Muscle layer of duodenum (tissue), 2 donors: ENCODE measurements around the gene EBI3.
"Not testable (repeated sequence)": the region's sequence is repeated elsewhere in the genome, so short reads cannot be mapped to it uniquely, and the experiment has no call there.

Experiments
- H3K27ac ChIP-seq: one replicate; pipeline ENCODE4 v1.7.0; 2013; ENCODE audit warnings: mild to moderate bottlenecking, low read length
- H3K27me3 ChIP-seq: one replicate; pipeline ENCODE4 v1.7.0; 2013; ENCODE audit warnings: low read depth, mild to moderate bottlenecking, control low read depth, low read length
- H3K36me3 ChIP-seq, 2 donors: one replicate each; pipeline ENCODE4 v1.7.0; 2013; ENCODE audit warnings: low read length in 2 of 2, control low read depth in 1 of 2, mild to moderate bottlenecking in 1 of 2; ENCODE audit not compliant: insufficient read depth in 2 of 2, control insufficient read depth in 1 of 2
- H3K4me1 ChIP-seq, 2 donors: one replicate each; pipeline ENCODE4 v1.7.0; 2013; ENCODE audit warnings: low read length in 2 of 2, mild to moderate bottlenecking in 2 of 2, control low read depth in 1 of 2, moderate library complexity in 1 of 2; ENCODE audit not compliant: insufficient read depth in 2 of 2, control insufficient read depth in 1 of 2
- H3K4me3 ChIP-seq, 2 donors: one replicate each; pipeline ENCODE4 v1.7.0; 2013; ENCODE audit warnings: low read length in 2 of 2, low read depth in 1 of 2, mild to moderate bottlenecking in 1 of 2
- H3K9me3 ChIP-seq, 2 donors: one replicate each; pipeline ENCODE4 v1.7.0; 2013; ENCODE audit warnings: low read length in 2 of 2, control low read depth in 1 of 2, mild to moderate bottlenecking in 1 of 2; ENCODE audit not compliant: control insufficient read depth in 1 of 2
- donor health status: healthy.

The EBI3 gene

DNA sequence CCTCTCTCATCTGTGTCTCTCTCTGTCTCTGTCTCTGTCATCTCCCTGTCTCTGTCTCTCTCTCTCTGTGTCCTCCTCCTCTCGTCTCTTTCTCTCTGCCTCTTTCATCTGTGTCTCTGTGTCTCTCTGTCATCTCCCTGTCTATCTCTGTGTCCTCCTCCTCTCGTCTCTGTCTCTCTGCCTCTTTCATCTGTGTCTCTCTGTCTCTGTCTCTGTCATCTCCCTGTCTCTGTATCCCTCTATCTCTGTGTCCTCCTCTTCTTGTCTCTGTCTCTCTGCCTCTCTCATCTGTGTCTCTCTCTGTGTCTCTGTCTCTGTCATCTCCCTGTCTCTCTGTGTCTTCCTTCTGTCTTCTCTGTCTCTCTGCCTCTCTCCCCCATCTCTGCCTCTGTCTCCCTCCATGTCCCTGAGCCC lies 551 bp upstream of the EBI3 start:
- Histone ChIP-seq H3K4me1 (no peaks in the 10 kb centered on the region), H3K9me3 (no peaks in the 10 kb centered on the region), H3K4me3 (no peak overlapping the region)

DNA sequence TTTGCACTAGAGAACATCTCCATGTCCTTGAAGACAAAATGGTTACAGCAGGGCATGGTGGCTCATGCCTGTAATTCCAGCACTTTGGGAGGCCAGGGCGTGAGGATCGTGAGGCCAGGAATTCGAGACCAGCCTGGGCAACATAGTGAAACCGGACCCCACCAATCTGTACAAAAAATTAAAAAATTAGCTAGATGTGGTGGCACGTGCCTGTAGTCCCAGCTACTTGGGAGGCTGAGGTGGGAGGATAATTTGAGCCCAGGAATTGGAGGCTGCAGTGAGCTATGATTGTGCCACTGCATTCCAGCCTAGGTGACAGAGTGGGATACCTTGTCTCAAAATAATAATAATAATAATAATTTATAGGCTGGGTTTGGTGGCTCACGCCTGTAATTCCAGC lies 914 bp downstream of the EBI3 start:
- not testable (repeated sequence) for H3K36me3 ChIP-seq, H3K27ac ChIP-seq, H3K9me3 ChIP-seq, H3K4me1 ChIP-seq, H3K4me3 ChIP-seq
- peaks cover 17% of the 10 kb centered on the region for H3K27me3 ChIP-seq

More for the DNA sequence above, 551 bp upstream of the EBI3 start:
- peaks cover 17% of the 10 kb centered on the region for H3K27me3 ChIP-seq
- no peaks in the 10 kb centered on the region for H3K36me3 ChIP-seq
- H3K27ac ChIP-seq = no peak overlapping the region

DNA sequence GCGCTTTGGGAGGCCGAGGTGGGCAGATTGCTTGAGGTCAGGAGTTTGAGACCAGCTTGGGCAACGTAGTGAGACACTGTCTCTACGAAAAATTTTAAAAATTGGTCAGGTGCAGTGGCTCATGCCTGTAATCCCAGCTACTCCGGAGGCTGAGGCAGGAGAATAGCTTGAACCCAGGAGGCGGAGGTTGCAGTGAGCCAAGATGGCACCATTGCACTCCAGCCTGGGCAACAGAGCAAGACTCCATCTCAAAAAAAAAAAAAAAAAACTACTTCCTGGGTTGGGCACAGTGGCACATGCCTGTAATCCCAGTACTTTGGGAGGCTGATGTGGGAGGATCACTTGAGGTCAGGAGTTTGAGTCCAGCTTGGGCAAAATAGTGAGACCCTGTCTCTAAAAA lies 2.2 kb downstream of the EBI3 start:
- not testable (repeated sequence) for H3K4me3 ChIP-seq, H3K4me1 ChIP-seq, H3K36me3 ChIP-seq, H3K27ac ChIP-seq, H3K9me3 ChIP-seq
- H3K27me3 ChIP-seq = peaks cover 17% of the 10 kb centered on the region

DNA sequence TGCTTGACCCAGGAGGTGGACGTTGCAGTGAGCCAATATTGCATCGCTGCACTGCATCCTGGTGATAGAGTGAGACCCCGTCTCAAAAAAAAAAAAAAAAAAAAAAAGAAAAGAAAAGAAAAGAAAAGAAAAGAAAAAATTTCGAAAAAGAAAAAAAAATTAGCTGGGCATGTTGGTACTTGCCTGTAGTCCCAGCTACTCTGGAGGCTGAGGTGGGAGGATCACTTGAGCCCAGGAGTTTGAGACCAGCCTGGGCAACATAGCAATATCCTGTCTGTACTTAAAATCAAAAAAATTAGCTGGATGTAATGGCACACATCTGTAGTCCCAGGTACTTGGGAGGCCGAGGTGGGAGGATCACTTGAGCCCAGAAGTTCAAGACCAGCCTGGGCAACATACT lies 2.8 kb downstream of the EBI3 start:
- not testable (repeated sequence) for H3K4me3 ChIP-seq

DNA sequence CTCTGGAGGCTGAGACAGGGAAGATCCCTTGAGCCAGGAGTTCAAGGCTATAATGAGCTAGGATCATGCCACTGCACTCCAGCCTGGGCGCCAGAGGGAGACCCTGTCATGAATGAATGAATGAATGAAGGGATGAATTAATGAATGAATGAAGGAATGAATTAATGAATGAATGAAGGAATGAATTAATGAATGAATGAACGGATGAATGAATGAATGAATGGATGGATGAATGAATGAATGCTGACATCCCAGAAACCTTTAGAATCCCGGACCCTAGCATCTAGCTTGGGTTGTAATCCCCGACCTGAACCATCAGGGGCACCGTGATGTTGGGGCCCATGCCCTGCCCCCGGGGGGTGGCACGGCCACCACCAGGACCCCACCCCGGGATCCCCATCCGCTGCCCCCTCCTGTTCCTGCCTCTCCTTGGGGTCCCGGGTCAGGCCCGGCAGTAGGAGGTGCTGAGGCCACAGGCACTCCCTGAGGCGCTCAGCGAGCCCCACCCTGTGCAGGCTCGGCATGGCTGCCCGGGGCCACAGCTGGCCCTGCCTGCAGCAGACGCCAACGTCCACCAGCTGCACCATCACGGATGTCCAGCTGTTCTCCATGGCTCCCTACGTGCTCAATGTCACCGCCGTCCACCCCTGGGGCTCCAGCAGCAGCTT lies 3.4 kb downstream of the EBI3 start:
- Histone ChIP-seq H3K27ac (no peak overlapping the region), H3K36me3 (no peaks in the 10 kb centered on the region), H3K4me3 (no peak overlapping the region), H3K27me3 (peaks cover 16% of the 10 kb centered on the region), H3K9me3 (no peaks in the 10 kb centered on the region), H3K4me1 (no peaks in the 10 kb centered on the region)

More for the DNA sequence above, 2.8 kb downstream of the EBI3 start:
- not testable (repeated sequence) for H3K9me3 ChIP-seq, H3K27ac ChIP-seq, H3K36me3 ChIP-seq, H3K4me1 ChIP-seq
- peaks cover 17% of the 10 kb centered on the region for H3K27me3 ChIP-seq

DNA sequence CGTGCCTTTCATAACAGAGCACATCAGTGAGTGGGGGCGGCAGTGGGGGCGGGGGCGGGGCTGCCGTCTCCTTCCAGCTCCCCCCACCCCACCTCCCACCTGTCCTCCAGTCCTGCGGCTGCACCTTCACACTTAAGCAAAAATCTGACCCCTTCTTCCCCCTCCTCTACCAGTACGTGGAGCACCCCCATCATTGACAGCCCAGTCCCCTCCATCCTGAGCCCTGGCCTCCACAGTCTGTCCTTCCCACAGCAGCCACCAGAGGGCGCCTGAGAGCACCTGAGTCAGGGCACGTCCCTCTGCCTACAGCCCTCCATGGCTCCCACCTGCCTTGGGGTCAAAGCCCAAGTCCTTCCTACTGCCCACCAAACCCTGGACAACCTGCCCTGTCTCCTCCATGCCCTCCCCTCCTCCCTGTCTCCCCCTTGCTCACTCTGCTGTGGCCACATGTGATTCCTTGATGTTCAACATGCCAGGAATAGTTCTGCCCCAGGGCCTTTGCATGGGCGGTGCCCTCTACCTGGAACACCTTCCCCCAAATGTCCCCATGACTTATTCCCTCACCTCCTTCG lies 4.0 kb downstream of the EBI3 start:
- no peak overlapping the region for H3K27ac ChIP-seq
- peaks cover 11% of the 10 kb centered on the region for H3K27me3 ChIP-seq
- H3K4me1 ChIP-seq = no peaks in the 10 kb centered on the region
- no peaks in the 10 kb centered on the region for H3K36me3 ChIP-seq
- no peaks in the 10 kb centered on the region for H3K9me3 ChIP-seq
- H3K4me3 ChIP-seq = no peak overlapping the region

DNA sequence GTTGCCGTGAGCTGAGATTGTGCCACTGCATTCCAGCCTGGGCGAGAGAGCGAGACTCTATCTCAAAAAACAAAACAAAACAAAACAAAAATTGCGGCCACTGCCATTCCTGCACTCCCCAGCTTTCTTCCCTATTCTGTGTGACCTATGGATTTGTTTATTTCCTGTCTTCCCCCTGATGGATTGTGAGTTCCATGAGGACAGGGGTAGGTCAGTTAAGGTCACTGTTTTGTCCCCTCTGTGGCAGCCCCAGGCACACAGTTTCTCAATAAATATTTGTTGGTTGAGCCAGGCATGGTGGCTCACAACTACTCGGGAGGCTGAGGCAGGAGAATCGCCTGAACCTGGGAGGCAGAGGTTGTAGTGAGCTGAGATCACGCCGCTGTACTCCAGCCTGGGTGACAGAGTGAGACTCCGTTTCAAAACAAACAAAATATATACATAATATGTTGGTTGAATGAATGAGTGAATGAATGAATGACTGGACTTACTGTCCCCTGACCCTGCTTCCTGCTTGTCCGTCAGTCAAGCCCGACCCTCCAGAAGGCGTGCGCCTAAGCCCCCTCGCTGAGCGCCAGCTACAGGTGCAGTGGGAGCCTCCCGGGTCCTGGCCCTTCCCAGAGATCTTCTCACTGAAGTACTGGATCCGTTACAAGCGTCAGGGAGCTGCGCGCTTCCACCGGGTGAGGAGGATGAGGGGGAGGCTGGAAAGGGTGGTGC lies 5.0 kb downstream of the EBI3 start:
- Histone ChIP-seq H3K27me3 (peaks cover 3% of the 10 kb centered on the region), H3K4me1 (no peaks in the 10 kb centered on the region), H3K9me3 (no peaks in the 10 kb centered on the region), H3K36me3 (no peaks in the 10 kb centered on the region), H3K4me3 (no peak overlapping the region), H3K27ac (no peak overlapping the region)

DNA sequence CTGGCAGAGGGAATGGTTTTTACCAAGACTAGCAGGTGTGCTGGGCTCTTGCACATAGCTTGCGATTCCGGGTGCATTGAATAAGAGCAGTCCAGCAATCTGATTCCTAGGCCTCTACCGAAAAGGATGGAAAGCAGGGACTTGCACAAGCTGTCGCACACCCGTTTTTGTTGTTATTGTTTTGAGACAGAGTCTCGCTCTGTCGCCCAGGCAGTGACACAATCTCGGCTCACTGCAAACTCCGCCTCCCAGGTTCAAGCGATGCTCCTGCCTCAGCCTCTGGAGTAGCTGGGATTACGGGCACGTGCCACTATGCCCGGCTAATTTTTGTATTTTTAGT lies 5.5 kb downstream of the EBI3 start:
- Histone ChIP-seq H3K36me3 (no peaks in the 10 kb centered on the region), H3K9me3 (no peaks in the 10 kb centered on the region), H3K27me3 (no peaks in the 10 kb centered on the region), H3K4me1 (no peaks in the 10 kb centered on the region), H3K4me3 (no peak overlapping the region), H3K27ac (no peak overlapping the region)

DNA sequence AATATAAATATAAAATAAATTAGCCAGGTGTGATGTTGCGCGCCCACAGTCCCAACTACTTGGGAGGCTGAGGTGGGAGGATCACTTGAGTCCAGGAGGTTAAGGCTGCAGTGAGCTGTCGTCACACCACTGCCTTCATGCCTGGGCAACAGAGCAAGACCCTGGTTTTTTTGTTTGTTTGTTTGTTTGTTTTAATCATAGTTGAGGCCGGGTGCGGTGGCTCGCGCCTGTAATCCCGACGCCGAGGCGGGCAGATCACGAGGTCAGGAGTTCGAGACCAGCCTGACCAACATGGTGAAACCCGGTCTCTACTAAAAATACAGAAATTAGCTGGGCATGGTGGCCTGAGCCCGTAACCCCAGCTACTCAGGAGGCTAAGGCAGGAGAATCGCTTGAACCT lies 8.2 kb downstream of the EBI3 start:
- not testable (repeated sequence) for H3K27ac ChIP-seq, H3K4me1 ChIP-seq, H3K27me3 ChIP-seq, H3K9me3 ChIP-seq, H3K4me3 ChIP-seq, H3K36me3 ChIP-seq

DNA sequence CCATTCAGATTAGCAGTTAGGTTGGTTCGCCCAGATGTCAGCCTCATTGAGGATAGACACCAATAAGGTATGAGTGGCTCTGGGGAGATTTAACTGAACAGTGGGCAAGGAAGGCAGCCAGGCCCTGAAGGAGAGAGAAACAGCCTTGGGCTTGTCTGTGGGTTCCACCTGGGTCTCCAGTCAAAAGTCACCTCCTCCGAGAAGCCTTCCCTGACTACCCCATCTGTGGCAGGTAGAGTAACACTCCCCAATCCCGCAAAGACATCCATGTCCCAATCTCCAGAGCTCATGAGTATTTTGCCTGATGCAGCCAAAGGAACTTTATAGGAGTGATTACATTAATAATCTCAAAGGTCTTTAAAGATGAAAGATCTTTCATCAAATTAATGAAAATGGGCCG lies 9.5 kb downstream of the EBI3 start:
- no peak overlapping the region for H3K4me3 ChIP-seq
- no peaks in the 10 kb centered on the region for H3K4me1 ChIP-seq
- H3K36me3 ChIP-seq = no peaks in the 10 kb centered on the region
- H3K9me3 ChIP-seq = no peaks in the 10 kb centered on the region
- no peak overlapping the region for H3K27ac ChIP-seq
- no peaks in the 10 kb centered on the region for H3K27me3 ChIP-seq

DNA sequence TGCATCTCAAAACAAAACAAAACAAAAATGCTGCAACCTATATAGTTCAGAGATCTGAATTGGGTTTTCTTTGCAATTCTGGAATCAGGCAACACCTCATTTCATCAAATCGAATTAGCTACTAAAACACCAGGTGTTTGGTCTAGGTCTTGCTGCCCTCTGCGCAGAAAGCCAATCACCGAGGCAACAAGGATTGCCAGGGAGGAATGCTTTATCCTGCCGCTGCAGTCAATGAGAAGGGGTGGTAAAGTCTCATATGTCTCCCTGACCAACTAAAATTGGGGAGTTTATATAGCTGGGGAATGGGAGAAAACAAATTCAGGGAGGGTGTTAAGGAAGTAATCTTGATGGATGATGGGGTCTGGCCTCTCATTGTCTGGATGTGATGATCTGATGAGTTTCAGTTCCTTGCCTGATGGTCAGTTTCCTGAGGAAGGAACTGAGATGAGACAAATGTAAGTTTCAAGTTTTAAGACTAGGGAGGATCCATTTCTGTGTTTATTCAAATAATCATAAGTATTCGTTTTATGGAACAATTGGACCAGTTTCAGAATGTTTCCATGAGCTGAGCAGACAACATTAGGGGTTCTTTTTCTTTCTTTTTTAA lies 12.6 kb downstream of the EBI3 start:
- H3K27ac ChIP-seq = no peak overlapping the region
- H3K36me3 ChIP-seq = peaks cover 0 to under 1% of the 10 kb centered on the region in 2 donors
- peaks cover 0 to 5% of the 10 kb centered on the region in 2 donors for H3K4me1 ChIP-seq
- H3K4me3 ChIP-seq = no peak overlapping the region
- no peaks in the 10 kb centered on the region for H3K9me3 ChIP-seq
- no peaks in the 10 kb centered on the region for H3K27me3 ChIP-seq
